Coronary artery (tissue), 2 donors: ENCODE measurements around the gene GNAI3.

Source experiments
- DNase-seq: peaks from one replicate; pipeline ENCODE4 v3.0.0-alpha.2; 2017; ENCODE audit warnings: low spot score
- H3K27ac ChIP-seq, 2 donors: fragments of 200-600 bp; sonication (generic); one replicate each; pipeline ENCODE4 v1.5.1; 2016 to 2019
- H3K4me3 ChIP-seq: fragments of 200-600 bp; sonication (generic); 2 replicates; pipeline ENCODE4 v1.5.1; 2016; ENCODE audit warnings: mild to moderate bottlenecking, moderate library complexity
- TF ChIP-seq, protein P1 (sequence below): fragments of 200-600 bp; sonication (generic); IDR thresholded peaks from one replicate; pipeline ENCODE4 v1.5.1; 2019; ENCODE audit warnings: antibody characterized with exemption

Gene GNAI3

DNA sequence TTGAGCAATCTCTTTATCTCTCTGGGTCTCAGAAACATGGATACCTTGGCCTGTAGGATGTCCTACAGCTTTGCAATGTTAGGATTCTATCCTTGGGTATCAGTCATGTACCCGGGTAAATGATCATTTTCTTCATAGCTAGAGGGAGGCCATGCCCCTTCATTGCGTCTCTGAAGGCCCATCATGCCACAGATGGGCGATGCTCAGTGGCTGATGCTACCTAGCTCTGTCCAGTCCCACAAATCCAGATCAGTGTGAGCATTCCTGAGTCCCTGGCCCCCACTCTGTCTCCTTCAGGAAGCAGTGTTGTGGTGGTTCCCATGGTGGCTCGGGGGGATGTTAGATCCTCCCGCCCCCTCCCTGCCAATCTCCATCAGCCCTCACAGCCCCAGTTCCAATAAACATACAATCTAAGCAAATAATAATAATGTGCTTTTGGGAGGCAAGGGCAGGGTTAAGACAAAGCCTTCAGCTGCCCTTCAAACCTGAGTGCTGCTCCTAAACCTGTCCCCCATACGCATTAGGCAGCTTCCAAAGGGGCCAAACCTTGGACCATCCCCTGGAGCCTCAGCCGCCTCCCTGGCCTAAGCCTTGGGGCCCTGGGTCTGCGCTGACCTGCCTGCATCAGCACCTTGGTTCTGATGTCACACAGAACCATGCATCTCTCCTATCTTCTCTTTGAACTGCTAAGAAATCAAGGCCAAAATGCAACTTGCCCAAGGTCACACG lies 9.4 kb upstream of the GNAI3 start:
- H3K4me3 ChIP-seq, result no peak overlapping the region
- no peak overlapping the region for H3K27ac ChIP-seq
- peak; percentile 64 for DNase-seq
- TF ChIP-seq, protein P1, sequence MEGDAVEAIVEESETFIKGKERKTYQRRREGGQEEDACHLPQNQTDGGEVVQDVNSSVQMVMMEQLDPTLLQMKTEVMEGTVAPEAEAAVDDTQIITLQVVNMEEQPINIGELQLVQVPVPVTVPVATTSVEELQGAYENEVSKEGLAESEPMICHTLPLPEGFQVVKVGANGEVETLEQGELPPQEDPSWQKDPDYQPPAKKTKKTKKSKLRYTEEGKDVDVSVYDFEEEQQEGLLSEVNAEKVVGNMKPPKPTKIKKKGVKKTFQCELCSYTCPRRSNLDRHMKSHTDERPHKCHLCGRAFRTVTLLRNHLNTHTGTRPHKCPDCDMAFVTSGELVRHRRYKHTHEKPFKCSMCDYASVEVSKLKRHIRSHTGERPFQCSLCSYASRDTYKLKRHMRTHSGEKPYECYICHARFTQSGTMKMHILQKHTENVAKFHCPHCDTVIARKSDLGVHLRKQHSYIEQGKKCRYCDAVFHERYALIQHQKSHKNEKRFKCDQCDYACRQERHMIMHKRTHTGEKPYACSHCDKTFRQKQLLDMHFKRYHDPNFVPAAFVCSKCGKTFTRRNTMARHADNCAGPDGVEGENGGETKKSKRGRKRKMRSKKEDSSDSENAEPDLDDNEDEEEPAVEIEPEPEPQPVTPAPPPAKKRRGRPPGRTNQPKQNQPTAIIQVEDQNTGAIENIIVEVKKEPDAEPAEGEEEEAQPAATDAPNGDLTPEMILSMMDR, result no peak

DNA sequence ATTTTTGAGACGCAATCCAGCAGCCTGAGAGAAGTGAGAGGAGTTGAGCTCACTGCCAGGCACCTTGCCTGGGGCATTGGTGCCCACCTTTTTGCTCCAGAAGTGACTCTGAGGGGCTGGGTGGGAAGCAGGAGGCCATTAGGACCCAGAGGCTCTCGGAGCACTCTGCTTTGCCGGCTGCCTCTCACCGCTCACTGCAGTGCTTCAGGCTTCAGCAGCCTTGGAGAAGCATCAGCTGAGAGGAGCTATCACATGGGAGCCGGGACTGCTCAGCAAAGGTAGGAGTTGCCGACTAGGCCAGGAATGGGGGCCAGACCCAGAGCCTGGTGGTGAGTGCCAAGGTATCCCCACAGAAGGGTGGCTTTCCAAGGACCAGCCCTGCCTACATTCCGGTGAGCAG lies 8.7 kb upstream of the GNAI3 start, which contains the start of gene GPR61:
GPR61 (plus strand) TSS at position 197 of the 400 bp plus-strand sequence. CDS start 3,151 bp downstream, outside the sequence.
- H3K27ac ChIP-seq, result no peak within 1 kb of the TSS
- no peak within 1 kb of the TSS for H3K4me3 ChIP-seq
- DNase-seq, result no peak
- TF ChIP-seq, protein P1, result no peak

DNA sequence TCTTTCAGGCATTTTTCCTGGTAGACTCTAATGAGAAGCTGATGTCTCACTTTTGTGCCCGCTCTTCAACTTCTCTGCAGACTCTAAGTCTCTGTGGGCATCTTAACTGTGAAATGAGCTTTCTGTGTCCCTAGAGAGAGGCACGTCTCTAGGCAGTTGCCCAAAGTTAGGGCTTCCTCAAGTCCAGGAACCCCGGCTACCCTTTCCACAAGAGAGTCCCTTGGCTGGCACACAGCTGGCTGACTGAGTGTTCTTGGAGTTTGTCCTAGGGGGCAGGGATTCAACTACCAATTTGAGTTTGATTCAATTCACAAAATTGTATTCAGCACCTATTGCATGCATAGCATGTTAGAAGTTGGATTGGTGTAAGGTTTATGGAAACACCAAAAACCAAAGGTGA lies 7.3 kb upstream of the GNAI3 start:
- TF ChIP-seq, protein P1, result no peak
- DNase-seq, result no peak
- Histone ChIP-seq H3K27ac (no peak overlapping the region), H3K4me3 (no peak overlapping the region)

DNA sequence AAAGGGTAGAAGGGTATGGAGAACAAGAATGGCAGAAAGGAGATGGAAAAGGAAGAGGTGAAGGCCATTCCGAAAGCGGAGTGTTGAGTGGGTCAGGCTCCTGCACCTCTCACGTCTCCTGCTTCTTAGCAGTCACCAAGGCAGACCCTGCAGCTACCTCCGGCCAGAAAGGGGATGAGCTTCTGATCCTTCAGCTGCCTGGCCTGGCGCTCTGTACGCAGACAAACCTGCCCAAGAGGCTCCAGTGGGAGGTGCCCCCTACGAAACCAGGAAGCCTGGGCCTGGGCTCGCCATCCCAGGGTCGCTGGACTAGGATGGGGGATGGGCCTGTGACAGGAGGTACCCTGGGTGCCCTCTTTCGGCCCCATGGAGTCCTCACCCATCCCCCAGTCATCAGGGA lies 5.8 kb upstream of the GNAI3 start:
- no peak for DNase-seq
- Histone ChIP-seq H3K4me3 (no peak overlapping the region), H3K27ac (no peak overlapping the region)
- TF ChIP-seq, protein P1, result no peak

DNA sequence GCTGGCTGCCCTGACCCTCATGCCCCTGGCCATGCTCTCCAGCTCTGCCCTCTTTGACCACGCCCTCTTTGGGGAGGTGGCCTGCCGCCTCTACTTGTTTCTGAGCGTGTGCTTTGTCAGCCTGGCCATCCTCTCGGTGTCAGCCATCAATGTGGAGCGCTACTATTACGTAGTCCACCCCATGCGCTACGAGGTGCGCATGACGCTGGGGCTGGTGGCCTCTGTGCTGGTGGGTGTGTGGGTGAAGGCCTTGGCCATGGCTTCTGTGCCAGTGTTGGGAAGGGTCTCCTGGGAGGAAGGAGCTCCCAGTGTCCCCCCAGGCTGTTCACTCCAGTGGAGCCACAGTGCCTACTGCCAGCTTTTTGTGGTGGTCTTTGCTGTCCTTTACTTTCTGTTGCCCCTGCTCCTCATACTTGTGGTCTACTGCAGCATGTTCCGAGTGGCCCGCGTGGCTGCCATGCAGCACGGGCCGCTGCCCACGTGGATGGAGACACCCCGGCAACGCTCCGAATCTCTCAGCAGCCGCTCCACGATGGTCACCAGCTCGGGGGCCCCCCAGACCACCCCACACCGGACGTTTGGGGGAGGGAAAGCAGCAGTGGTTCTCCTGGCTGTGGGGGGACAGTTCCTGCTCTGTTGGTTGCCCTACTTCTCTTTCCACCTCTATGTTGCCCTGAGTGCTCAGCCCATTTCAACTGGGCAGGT lies 5.0 kb upstream of the GNAI3 start:
- TF ChIP-seq, protein P1, result no peak
- no peak for DNase-seq
- Histone ChIP-seq H3K27ac (no peak overlapping the region), H3K4me3 (no peak overlapping the region)

DNA sequence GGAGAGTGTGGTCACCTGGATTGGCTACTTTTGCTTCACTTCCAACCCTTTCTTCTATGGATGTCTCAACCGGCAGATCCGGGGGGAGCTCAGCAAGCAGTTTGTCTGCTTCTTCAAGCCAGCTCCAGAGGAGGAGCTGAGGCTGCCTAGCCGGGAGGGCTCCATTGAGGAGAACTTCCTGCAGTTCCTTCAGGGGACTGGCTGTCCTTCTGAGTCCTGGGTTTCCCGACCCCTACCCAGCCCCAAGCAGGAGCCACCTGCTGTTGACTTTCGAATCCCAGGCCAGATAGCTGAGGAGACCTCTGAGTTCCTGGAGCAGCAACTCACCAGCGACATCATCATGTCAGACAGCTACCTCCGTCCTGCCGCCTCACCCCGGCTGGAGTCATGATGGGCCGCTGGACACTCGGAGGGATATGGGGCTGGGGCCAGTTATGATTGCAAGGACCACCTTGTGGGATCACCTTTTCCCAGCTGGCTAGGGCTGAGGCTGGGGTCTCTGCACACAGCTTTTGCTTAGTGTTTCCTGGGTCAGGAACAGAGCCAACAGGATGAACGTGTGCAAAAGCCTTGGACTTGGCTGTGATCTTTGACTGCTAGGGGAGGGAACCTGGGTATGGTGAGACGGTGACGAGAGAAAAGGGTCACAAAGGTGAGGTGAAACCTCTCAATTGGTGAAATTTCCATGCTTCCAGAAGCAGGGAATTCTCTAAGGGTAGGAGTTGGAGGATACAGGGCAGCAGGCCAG lies 4.3 kb upstream of the GNAI3 start:
- DNase-seq, result no peak
- TF ChIP-seq, protein P1, result no peak
- H3K4me3 ChIP-seq, result no peak overlapping the region
- H3K27ac ChIP-seq, result no peak overlapping the region
